ENCODE data around the gene ZEB1. TPM values are rescaled to one million over a fixed set of nuclear protein-coding genes. Genes with fewer than 3 reads are reported as not detected.

ZEB1 gene
- total RNA-seq, 1 donor from 2014 or later, result 46.4 TPM

- ATAC-seq (no peak), DNase-seq (no peak)
- intact Hi-C loops (cut with DNase I), result no loop called here
- no peaks in the 10 kb centered on the region for H3K4me1 ChIP-seq
- H3K27ac ChIP-seq, result no peak overlapping the region
- no peaks in the 10 kb centered on the region for H3K9me3 ChIP-seq
- TF ChIP-seq, protein P1, sequence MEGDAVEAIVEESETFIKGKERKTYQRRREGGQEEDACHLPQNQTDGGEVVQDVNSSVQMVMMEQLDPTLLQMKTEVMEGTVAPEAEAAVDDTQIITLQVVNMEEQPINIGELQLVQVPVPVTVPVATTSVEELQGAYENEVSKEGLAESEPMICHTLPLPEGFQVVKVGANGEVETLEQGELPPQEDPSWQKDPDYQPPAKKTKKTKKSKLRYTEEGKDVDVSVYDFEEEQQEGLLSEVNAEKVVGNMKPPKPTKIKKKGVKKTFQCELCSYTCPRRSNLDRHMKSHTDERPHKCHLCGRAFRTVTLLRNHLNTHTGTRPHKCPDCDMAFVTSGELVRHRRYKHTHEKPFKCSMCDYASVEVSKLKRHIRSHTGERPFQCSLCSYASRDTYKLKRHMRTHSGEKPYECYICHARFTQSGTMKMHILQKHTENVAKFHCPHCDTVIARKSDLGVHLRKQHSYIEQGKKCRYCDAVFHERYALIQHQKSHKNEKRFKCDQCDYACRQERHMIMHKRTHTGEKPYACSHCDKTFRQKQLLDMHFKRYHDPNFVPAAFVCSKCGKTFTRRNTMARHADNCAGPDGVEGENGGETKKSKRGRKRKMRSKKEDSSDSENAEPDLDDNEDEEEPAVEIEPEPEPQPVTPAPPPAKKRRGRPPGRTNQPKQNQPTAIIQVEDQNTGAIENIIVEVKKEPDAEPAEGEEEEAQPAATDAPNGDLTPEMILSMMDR (IDR thresholded peaks at IDR 0.05), result no peak
- H3K27me3 ChIP-seq (ENCODE audit: low read depth), result no peaks in the 10 kb centered on the region
- H3K36me3 ChIP-seq, result no peaks in the 10 kb centered on the region
- no peak overlapping the region for H3K4me3 ChIP-seq
Observed at GRCh38 chr10:31479752-31480151, 160.7 kb downstream of the ZEB1 start.

DNA sequence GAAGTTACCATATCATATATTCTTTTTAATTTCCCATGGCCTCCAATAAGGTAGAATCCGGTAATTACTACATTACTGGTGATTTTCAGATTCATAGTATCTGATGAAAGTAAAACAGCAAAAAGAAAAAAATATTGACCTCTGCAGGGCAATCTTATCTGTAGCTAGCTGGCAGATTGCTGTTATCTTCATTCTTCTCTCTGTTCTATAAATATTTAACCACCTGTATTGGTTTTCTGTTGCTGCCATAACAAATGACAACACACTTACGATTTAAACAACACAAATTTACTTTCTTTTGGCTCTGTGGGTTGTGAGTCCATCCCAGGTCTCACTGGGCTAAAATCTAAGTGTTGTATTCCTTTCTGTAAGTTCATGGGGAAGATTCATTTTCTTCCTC, 164.5 kb downstream of the ZEB1 start:
- Histone ChIP-seq H3K4me1 (no peaks in the 10 kb centered on the region), H3K27me3 (ENCODE audit: low read depth) (no peaks in the 10 kb centered on the region), H3K27ac (no peak overlapping the region), H3K9me3 (no peaks in the 10 kb centered on the region), H3K4me3 (no peak overlapping the region), H3K36me3 (no peaks in the 10 kb centered on the region)
- intact Hi-C loops (cut with DNase I), result no loop called here
- TF ChIP-seq, protein P1 (IDR thresholded peaks at IDR 0.05), result no peak
- DNase-seq, result no peak
- ATAC-seq, result no peak

DNA sequence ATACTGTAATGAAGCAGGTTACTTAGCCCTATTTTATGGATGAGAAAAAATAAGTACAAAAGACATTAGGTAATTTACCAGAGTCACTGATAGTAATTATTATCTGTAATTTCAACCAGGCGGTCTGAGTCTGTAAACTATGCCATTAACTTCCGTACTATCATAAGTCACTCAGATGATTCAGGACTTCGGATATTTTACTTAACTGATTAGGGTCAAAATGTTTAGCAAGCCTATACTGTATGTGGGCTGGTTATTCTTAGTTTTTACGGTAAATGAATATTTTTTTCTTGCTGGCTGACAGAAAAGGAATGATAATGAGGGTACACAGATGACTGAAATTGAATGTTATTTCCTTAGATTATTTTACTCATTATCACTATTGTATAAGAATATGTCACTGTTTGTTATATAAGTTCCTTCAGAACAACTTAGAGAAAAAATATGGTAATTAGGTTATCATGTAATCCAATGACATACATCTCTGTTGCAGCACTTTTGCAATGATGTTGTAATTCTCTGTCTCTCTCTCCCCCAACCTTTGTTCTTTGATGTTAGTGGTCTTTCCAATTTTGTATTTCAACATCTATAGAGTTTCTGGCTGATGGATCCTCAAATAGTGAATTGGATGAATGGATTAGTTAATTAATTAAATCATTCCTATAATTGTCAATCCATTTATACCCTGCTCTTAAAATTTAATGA, 165.6 kb downstream of the ZEB1 start:
- ATAC-seq, result no peak
- H3K27me3 ChIP-seq (ENCODE audit: low read depth), result no peaks in the 10 kb centered on the region
- H3K4me3 ChIP-seq, result no peak overlapping the region
- TF ChIP-seq, protein P1 (IDR thresholded peaks at IDR 0.05), result no peak
- no peak for DNase-seq
- no peaks in the 10 kb centered on the region for H3K9me3 ChIP-seq
- H3K4me1 ChIP-seq, result no peaks in the 10 kb centered on the region
- intact Hi-C loops (cut with DNase I), result no loop called here
- no peak overlapping the region for H3K27ac ChIP-seq
- H3K36me3 ChIP-seq, result no peaks in the 10 kb centered on the region

GRCh38 chr10:31490858-31491504, 172.0 kb downstream of the ZEB1 start:
- ATAC-seq (peak in 1 of 2 donors; percentile 41), DNase-seq (no peak)
- Histone ChIP-seq H3K27ac (no peak overlapping the region), H3K36me3 (no peaks in the 10 kb centered on the region), H3K9me3 (no peaks in the 10 kb centered on the region), H3K4me1 (no peaks in the 10 kb centered on the region), H3K27me3 (ENCODE audit: low read depth) (no peaks in the 10 kb centered on the region), H3K4me3 (no peak overlapping the region)
- TF ChIP-seq, protein P1 (IDR thresholded peaks at IDR 0.05), result peak; percentile 65
- intact Hi-C loops (cut with DNase I), result no loop called here

- H3K27ac ChIP-seq, result no peak overlapping the region
- ATAC-seq, result no peak
- DNase-seq, result no peak
- no peak overlapping the region for H3K4me3 ChIP-seq
- no peaks in the 10 kb centered on the region for H3K27me3 ChIP-seq (ENCODE audit: low read depth)
- H3K36me3 ChIP-seq, result peaks cover 17% of the 10 kb centered on the region
- H3K9me3 ChIP-seq, result peaks cover 21% of the 10 kb centered on the region
- TF ChIP-seq, protein P1 (IDR thresholded peaks at IDR 0.05), result no peak
- intact Hi-C loops (cut with DNase I), result no loop called here
- no peaks in the 10 kb centered on the region for H3K4me1 ChIP-seq
Observed at GRCh38 chr10:31507427-31507826, 188.4 kb downstream of the ZEB1 start.

Measured in lower lobe of right lung (tissue), 2 donors.